Activated CD8-positive, alpha-beta memory T cell treated with anti-CD3 and anti-CD28 coated beads, Interleukin-2, amount 50 U/mL, for 48 hours (primary cell): ENCODE measurements around the gene CXorf65.

Experiments
- DNase-seq: peaks from one replicate; pipeline ENCODE4 v3.0.0-alpha.2; 2020

CXorf65 gene

GRCh38 chrX:71106427-71106826 is at the start of gene CXorf65:
Gene CXorf65 (minus strand): TSS chrX:71106740. CDS start chrX:71106556, 184 bp downstream.
- no peak for DNase-seq

DNA sequence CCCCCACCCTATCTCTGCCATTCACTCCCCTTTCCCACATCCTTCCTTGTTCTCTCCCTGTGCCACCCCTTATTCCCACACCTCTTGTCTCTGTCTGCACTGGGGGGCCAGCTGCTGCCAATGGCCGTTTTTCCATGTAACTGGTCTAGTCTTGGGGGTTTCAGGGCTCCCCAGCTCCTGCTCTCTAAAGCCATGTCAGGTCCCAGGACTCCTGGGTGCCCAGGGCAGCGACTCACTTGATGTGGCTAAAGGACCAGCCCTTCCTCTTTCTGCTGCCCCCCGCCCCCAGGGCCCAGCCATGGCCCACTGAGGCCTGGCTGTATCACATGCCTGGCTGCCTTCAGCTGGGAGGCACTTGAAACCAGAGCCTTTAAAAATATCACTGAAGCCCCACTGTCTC is 48.1 kb upstream of the CXorf65 start:
- no peak for DNase-seq

DNA sequence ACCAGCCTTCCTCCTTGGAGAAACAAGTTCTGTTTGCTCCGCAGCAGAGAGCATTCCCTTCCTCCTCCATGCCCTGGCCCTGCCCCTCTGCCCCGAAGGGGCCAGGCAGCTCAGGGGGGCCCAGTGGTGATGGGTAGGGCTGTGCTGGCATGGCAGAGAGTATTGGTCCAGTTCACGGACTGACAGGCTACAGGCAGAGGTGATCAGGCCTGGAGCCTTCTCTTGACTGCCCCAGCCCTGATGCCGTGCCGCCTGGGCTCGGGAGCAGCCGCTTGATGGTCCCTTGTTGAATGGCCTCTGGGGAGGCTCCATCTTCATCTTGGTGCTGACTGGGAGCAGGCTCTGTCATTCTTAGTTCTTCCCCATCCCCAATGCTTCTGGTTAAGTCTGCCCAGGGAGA is 47.7 kb upstream of the CXorf65 start:
- DNase-seq, result no peak

- no peak for DNase-seq
These were observed 44.8 kb upstream of the CXorf65 start for GRCh38 chrX:71151366-71151765.

GRCh38 chrX:71148278-71148663 is 41.7 kb upstream of the CXorf65 start:
- no peak for DNase-seq

DNA sequence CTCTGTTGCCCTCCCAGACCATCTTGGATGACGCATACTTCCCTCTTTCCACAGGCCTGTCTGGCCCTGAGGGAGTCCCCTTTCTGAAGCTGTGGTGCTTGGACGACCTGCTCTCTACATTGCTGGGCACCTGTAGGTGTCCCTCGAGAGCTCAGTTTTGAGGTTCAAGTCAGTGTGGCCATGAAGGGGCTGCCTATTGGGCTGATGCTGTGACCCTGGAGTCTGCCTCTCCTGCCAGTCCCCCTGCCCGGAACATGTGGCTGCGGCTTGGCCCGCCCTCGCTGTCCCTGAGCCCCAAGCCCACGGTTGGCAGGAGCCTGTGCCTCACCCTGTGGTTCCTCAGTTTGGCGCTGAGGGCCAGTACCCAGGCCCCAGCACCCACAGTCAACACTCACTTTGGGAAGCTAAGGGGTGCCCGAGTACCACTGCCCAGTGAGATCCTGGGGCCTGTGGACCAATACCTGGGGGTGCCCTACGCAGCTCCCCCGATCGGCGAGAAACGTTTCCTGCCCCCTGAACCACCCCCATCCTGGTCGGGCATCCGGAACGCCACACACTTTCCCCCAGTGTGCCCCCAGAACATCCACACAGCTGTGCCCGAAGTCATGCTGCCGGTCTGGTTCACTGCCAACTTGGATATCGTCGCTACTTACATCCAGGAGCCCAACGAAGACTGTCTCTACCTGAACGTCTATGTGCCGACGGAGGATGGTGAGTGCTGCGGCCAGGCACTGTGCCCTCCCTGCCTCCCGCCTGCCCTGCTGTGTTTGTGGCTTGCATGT is 41.1 kb upstream of the CXorf65 start:
- DNase-seq, result no peak

- DNase-seq, result no peak
These were observed 38.1 kb upstream of the CXorf65 start, which contains the start of gene NLGN3 for GRCh38 chrX:71144651-71145050. Gene NLGN3 (plus strand): TSS chrX:71144841. CDS start chrX:71147750, 2,909 bp downstream.

GRCh38 chrX:71143508-71143907 is 37.0 kb upstream of the CXorf65 start:
- DNase-seq, result no peak

DNA sequence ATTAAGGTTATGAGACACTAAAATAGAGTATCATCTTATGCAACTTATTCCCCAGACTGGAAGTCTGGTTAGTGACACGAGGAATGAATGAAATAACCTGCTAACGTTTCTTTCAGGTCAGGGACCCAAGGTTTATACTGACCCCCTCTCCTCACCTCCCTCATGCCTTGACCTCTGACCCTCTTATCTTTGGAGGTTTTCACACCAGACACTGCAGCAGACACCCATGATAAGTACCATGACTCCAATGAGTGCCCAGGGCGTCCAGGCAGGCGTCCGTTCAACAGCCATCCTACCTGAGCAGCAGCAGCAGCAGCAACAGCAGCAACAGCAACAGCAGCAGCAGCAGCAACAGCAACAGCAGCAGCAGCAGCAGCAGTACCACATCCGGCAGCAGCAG is 33.9 kb upstream of the CXorf65 start:
- DNase-seq, result no peak

GRCh38 chrX:71131510-71131909 is 25.0 kb upstream of the CXorf65 start:
- no peak for DNase-seq

GRCh38 chrX:71128915-71129765 is 22.6 kb upstream of the CXorf65 start:
- peak; percentile 82 for DNase-seq

DNA sequence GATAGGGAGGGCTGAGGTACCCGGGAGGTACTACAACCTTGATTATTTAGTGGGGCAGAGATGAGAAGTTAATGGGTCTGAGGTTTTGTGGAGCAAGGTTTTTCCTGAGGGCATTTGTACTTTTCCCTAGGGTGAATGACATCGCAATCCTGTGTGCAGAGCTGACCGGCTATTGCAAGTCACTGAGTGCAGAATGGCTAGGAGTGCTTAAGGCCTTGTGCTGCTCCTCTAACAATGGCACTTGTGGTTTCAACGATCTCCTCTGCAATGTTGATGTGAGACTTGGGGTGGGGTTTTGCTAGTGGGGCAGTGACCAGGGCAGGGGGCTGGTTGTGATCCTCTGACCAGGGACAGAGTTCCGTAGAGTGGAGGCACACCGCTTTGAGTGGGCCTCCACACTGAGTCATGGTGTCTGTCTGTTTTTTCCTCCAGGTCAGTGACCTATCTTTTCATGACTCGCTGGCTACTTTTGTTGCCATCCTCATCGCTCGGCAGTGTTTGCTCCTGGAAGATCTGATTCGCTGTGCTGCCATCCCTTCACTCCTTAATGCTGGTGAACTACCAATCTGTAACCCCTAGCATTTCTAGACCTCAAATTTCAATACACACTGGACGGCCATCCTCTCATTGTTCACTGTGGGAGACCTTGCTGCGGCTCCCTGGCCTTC is 21.8 kb upstream of the CXorf65 start:
- DNase-seq, result no peak

GRCh38 chrX:71118985-71119535 is 12.5 kb upstream of the CXorf65 start:
- no peak for DNase-seq

DNA sequence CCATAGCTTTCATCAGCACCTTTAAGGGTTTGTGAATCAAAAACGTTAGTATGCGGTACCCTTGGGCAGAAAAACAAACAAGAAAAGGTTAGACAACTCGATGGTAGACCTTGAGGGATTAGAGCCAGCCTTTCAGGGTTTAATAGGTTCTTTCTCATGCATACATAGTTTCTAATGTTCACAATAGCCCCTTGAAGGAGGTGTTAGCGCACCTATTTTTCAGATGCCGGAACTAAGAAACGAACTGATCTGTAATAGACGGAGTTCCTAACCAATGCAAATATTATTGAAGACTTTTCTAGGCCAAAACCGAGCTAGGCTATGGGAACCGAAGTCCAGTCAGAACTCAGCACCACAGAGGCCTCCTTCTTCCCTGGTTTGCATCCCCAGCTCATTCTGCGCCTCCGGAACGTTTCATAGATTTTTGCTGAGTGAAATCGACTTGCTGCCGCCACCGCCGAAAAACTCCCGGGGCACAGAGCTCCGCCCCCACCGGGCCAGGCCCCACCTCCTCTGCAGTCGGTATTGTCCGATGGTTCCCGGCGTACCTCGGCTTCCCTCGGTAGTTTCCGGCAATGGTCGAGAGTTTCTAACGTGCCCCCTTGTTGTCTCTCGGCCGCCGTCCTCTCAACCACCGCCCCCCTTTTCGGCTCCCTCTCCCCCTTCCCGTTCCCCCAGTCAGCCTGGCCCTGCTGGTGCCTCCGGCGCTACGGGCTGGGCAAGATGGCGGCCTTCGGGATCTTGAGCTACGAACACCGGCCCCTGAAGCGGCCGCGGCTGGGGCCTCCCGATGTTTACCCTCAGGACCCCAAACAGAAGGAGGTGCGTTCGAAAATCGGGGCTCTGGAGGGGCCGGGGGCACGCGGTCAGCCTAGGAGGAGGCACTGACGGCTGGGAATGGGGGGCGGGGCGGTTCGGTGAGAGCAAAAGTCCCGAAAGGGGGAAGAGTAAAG is 11.8 kb upstream of the CXorf65 start, which contains the start of gene MED12:
Gene MED12 (plus strand): TSS at position 565 of the 953 bp plus-strand sequence. CDS start 159 bp downstream, at position 724.
- peak; percentile 87 for DNase-seq

- DNase-seq, result no peak
These were observed 10.8 kb upstream of the CXorf65 start for GRCh38 chrX:71117358-71117757.

DNA sequence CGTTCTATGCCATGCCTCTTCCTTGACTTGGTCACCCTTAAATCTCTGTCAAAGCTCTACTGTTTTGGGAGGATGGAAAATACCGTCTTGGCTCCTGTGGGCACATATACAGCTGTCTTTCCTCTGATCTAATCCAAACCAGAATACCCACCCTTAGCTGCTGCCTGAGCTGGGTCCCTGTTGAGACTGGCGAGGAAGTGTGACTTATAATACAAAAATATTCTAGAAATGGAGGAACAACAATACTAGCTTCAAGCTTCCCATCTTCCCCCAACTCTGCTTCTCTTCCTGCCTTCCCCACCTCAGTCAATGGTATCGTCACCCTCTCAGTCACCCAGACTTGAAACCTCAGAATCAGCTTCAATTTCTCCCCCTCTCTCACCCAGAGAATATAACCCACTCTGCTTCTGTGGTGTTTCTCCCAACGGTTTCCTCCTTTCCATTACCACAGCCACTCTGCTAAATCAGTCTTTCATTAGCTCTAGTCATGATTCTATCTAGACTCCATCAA is 5.4 kb upstream of the CXorf65 start:
- no peak for DNase-seq

GRCh38 chrX:71111141-71111843 is 4.8 kb upstream of the CXorf65 start, which contains the start of gene IL2RG:
Gene IL2RG (minus strand): TSS chrX:71111577. CDS start chrX:71111539, 38 bp downstream.
- peak; percentile 65 for DNase-seq

DNA sequence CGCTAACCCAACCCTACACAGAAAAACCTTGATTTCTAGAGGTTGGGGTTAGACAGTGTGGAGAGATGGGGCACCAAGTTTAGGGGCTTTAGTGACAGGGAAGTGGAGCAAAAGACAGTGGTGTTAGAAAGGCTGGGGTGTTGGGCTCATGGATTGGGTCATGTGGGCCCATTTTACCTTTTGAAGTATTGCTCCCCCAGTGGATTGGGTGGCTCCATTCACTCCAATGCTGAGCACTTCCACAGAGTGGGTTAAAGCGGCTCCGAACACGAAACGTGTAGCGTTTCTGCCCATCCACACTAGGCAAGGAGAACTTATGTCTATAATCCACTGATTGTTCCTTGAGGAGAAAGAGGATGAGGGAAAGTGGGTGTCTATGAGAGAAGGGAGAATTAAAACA is 2.5 kb upstream of the CXorf65 start:
- no peak for DNase-seq

DNA sequence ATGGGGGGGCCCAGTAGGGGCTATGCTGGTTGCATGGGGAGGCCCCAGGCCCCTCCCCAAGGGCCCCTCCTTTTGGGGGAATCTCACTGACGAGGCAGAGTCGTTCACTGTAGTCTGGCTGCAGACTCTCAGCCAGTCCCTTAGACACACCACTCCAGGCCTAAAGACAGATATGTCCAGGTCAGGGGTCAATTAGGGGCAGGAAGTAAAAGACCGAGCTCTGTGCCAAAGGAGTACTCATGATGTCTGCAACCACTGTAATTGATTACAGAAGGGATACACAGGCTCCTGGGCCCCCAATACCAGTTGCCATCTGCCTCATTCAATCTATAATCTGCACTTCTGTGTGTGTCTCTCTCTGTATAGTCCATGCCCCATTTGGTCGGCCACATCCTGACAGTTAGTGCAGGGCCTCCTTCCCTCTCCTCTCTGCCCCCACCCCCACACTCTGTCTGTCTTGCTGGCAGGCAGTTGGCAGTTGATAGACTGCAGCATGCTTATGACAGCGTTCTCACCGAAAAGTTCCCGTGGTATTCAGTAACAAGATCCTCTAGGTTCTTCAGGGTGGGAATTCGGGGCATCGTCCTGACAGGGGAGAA is 1.3 kb upstream of the CXorf65 start:
- DNase-seq, result no peak

GRCh38 chrX:71107245-71107644 is 705 bp upstream of the CXorf65 start:
- DNase-seq, result no peak
